HG03354 (cell line): ENCODE measurements around the gene AOC1.

ENCODE experiments used
- ATAC-seq: cut with Tn5 transposase; IDR thresholded peaks from one replicate; pipeline ENCODE4 v1.9.1; 2021; ENCODE audit warnings: mild to moderate bottlenecking; ENCODE audit not compliant: unreplicated experiment, poor library complexity, severe bottlenecking

AOC1 gene

GRCh38 chr7:150856303-150857275, 4.3 kb downstream of the AOC1 start:
- ATAC-seq = no peak

GRCh38 chr7:150857276-150858055, 5.1 kb downstream of the AOC1 start:
- no peak for ATAC-seq

- ATAC-seq = no peak
These were observed 6.2 kb downstream of the AOC1 start for GRCh38 chr7:150858236-150859197.

- no peak for ATAC-seq
These were observed 8.1 kb downstream of the AOC1 start for GRCh38 chr7:150860291-150860977.

GRCh38 chr7:150860978-150861295, 8.6 kb downstream of the AOC1 start:
- ATAC-seq = no peak

GRCh38 chr7:150862356-150862755, 10.0 kb downstream of the AOC1 start:
- no peak for ATAC-seq

- ATAC-seq = no peak
These were observed 11.6 kb downstream of the AOC1 start for GRCh38 chr7:150863946-150864345.

GRCh38 chr7:150866932-150867564, 14.7 kb downstream of the AOC1 start:
- no peak for ATAC-seq

- no peak for ATAC-seq
These were observed 15.3 kb downstream of the AOC1 start for GRCh38 chr7:150867605-150868004.

GRCh38 chr7:150869467-150869866, 17.1 kb downstream of the AOC1 start:
- ATAC-seq = no peak

- ATAC-seq = no peak
These were observed 19.3 kb downstream of the AOC1 start for GRCh38 chr7:150871601-150872000.

GRCh38 chr7:150874401-150875198, 22.3 kb downstream of the AOC1 start:
- no peak for ATAC-seq

- no peak for ATAC-seq
These were observed 23.5 kb downstream of the AOC1 start for GRCh38 chr7:150875791-150876190.

GRCh38 chr7:150876817-150877526, 24.7 kb downstream of the AOC1 start:
- ATAC-seq = no peak

- no peak for ATAC-seq
These were observed 25.2 kb downstream of the AOC1 start for GRCh38 chr7:150877536-150877935.

GRCh38 chr7:150879345-150879744, 27.0 kb downstream of the AOC1 start:
- ATAC-seq = no peak

- no peak for ATAC-seq
These were observed 28.9 kb downstream of the AOC1 start for GRCh38 chr7:150881189-150881588.
